Loucy (cell line): ENCODE measurements around the gene PGBD2.
"Not testable (repeated sequence)": the region's sequence is repeated elsewhere in the genome, so short reads cannot be mapped to it uniquely, and the experiment has no call there.

Experiments
- H2AFZ ChIP-seq: fragments of 200-600 bp; sonication (generic); 2 replicates; pipeline ENCODE4 v1.6.0; 2016; ENCODE audit warnings: antibody characterized with exemption, mild to moderate bottlenecking, low read length, moderate library complexity
- H3F3A ChIP-seq: fragments of 200-600 bp; 2 replicates; pipeline ENCODE4 v1.6.0; 2016; ENCODE audit warnings: antibody characterized with exemption, low read depth, mild to moderate bottlenecking
- H3K27me3 ChIP-seq: fragments of 200-600 bp; sonication (generic); 2 replicates; pipeline ENCODE4 v1.6.1; 2014; ENCODE audit warnings: low read length, mild to moderate bottlenecking; ENCODE audit not compliant: insufficient read depth, poor library complexity, severe bottlenecking
- H3K36me3 ChIP-seq: fragments of 200-600 bp; sonication (generic); 2 replicates; pipeline ENCODE4 v1.6.1; 2016; ENCODE audit warnings: low read length; ENCODE audit not compliant: insufficient read depth
- H3K4me1 ChIP-seq: fragments of 200-600 bp; sonication (generic); 2 replicates; pipeline ENCODE4 v1.5.1; 2014; ENCODE audit warnings: low read length, mild to moderate bottlenecking; ENCODE audit not compliant: insufficient read depth, poor library complexity, severe bottlenecking
- H3K4me2 ChIP-seq: fragments of 200-600 bp; sonication (generic); 2 replicates; pipeline ENCODE4 v1.6.0; 2014; ENCODE audit warnings: antibody characterized with exemption, low read length, low read depth, mild to moderate bottlenecking; ENCODE audit not compliant: poor library complexity, severe bottlenecking
- H3K4me3 ChIP-seq: fragments of 200-600 bp; sonication (generic); 2 replicates; pipeline ENCODE4 v1.5.1; 2014; ENCODE audit warnings: low read length, mild to moderate bottlenecking, mixed read lengths; ENCODE audit not compliant: poor library complexity, severe bottlenecking
- H3K79me2 ChIP-seq: fragments of 200-600 bp; sonication (generic); 2 replicates; pipeline ENCODE4 v1.6.1; 2014; ENCODE audit warnings: low read length; ENCODE audit not compliant: insufficient read depth
- H3K9ac ChIP-seq: fragments of 200-600 bp; sonication (generic); 2 replicates; pipeline ENCODE4 v1.6.0; 2014; ENCODE audit warnings: mild to moderate bottlenecking, low read depth, low read length, moderate library complexity; ENCODE audit not compliant: poor library complexity, severe bottlenecking
- H3K9me2 ChIP-seq: fragments of 200-600 bp; sonication (generic); replicated peaks from 2 replicates; pipeline ENCODE4 v1.6.1; 2016; ENCODE audit warnings: low read depth, low read length, mixed read lengths
- H3K9me3 ChIP-seq: fragments of 200-600 bp; sonication (generic); 2 replicates; pipeline ENCODE4 v1.6.1; 2014; ENCODE audit warnings: mild to moderate bottlenecking, antibody characterized with exemption, low read length, low read depth; ENCODE audit not compliant: insufficient read depth
- H4K20me1 ChIP-seq: fragments of 200-600 bp; sonication (generic); 2 replicates; pipeline ENCODE4 v1.6.0; 2014; ENCODE audit warnings: antibody characterized with exemption, low read length, mild to moderate bottlenecking; ENCODE audit not compliant: insufficient read depth, poor library complexity, severe bottlenecking
- CTCF ChIP-seq: fragments of 200-600 bp; sonication (generic); conservative IDR thresholded peaks from 2 replicates; pipeline ENCODE4 v1.5.1; 2014; ENCODE audit warnings: mild to moderate bottlenecking, antibody characterized with exemption, low read length
- EZH2phosphoT487 ChIP-seq: fragments of 200-600 bp; IDR thresholded peaks from 2 replicates; pipeline ENCODE4 v1.6.1; 2018; ENCODE audit warnings: antibody characterized with exemption, mild to moderate bottlenecking, moderate library complexity, borderline replicate concordance

The PGBD2 gene

DNA sequence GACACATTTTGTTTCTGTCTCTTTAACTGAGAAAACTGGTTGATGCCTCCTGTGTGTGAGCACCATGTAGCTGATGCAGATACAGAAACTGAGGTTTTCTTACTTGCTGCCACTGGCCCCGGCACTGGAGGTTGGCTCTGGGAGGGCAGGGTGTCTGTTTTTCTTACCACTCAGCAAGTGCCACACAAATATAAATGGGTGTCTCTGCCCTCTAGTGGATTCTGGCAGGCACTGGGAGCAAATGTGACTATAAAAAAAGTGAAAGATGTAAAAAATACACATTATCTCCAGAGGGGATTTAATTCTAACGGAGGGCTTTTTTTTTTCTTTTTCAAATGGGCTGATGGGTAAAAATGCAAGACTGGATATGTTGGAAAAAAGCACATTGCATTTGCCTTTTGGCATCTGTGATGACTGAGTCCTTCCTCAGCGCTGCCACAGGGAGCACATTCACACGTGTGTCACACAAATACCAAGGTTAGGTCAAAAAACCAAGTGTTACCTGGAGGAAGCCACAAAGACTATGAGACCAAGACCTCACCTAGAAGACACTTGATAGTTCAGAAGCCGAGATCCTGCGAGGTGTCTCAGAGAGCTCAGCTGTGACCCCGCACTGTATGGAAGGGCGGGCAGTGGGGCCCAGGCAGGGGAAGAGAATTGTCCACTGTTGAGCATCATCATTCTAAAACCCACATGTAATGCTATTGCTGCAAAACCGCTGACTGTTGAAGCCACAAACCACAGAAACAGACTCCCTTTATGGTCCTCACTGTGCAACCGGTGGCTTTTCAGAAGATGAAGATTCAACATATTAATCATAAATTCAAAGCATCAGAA lies 18.9 kb downstream of the PGBD2 start:
- Histone ChIP-seq H3K4me2 (peak overlapping the region; percentile 92), H3K9me2 (no peaks in the 10 kb centered on the region), H3K36me3 (no peaks in the 10 kb centered on the region), H3K9ac (peak overlapping the region; percentile 68), H3F3A (no peaks in the 10 kb centered on the region), H3K27me3 (no peaks in the 10 kb centered on the region), H4K20me1 (no peaks in the 10 kb centered on the region), H3K4me1 (peaks cover 69% of the 10 kb centered on the region), H2AFZ (no peak overlapping the region), H3K9me3 (no peaks in the 10 kb centered on the region), H3K79me2 (no peaks in the 10 kb centered on the region), H3K4me3 (peak overlapping the region; percentile 68)
- no peak for TF ChIP-seq EZH2phosphoT487
- peak; percentile 96 for TF ChIP-seq CTCF

GRCh38 chr1:248925859-248926258 lies 19.8 kb downstream of the PGBD2 start:
- not testable (repeated sequence) for H3K79me2 ChIP-seq, H3K27me3 ChIP-seq, H2AFZ ChIP-seq, H3K9me2 ChIP-seq, H3K36me3 ChIP-seq, H3F3A ChIP-seq, H4K20me1 ChIP-seq, H3K9me3 ChIP-seq
- Histone ChIP-seq H3K9ac (peak overlapping the region; percentile 68), H3K4me3 (peak overlapping the region; percentile 68), H3K4me2 (peak overlapping the region; percentile 92), H3K4me1 (peaks cover 71% of the 10 kb centered on the region)

DNA sequence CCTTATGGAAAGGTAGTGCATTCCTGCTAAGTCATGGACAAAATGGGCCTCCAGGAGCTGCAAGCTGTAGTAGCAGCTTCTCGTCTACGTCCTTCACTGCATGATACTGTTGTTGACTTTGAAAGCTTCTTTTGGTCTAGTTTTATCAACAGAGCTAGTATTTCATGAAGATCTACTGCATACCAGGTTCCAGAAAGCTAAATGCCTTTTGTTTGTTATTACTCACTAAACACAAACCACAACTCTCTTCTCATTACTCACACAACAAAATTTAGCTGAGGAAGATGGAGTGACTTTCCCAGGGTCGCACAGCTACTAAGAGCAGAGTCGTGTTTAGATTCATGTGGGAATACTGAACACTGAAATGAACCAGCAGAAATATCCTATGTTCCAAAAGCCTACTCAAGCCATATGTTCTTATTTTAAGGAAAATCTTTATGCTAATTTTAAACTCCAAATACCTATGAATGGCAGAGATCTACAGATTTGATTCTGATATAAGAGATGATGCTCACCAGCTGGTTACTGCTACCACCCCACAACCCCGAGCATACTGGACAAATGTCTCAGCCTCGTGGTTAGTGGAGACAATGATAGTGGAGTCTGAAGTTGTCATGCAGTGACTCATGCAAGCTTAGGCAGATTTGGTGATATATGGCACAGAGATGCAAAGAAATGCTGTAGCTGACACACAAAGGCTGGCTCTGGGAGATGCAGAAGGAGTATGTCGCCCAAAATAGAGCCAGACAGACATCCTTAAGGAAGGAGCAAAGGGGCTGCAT lies 20.6 kb downstream of the PGBD2 start:
- H3K4me2 ChIP-seq = peak overlapping the region; percentile 55
- H3K79me2 ChIP-seq = no peaks in the 10 kb centered on the region
- H3K27me3 ChIP-seq = no peaks in the 10 kb centered on the region
- no peak for TF ChIP-seq CTCF
- no peak for TF ChIP-seq EZH2phosphoT487
- no peaks in the 10 kb centered on the region for H3K36me3 ChIP-seq
- no peaks in the 10 kb centered on the region for H3K9me2 ChIP-seq
- no peaks in the 10 kb centered on the region for H4K20me1 ChIP-seq
- no peak overlapping the region for H2AFZ ChIP-seq
- no peak overlapping the region for H3K4me3 ChIP-seq
- H3K4me1 ChIP-seq = peaks cover 67% of the 10 kb centered on the region
- no peaks in the 10 kb centered on the region for H3K9me3 ChIP-seq
- no peaks in the 10 kb centered on the region for H3F3A ChIP-seq
- peak overlapping the region; percentile 68 for H3K9ac ChIP-seq

DNA sequence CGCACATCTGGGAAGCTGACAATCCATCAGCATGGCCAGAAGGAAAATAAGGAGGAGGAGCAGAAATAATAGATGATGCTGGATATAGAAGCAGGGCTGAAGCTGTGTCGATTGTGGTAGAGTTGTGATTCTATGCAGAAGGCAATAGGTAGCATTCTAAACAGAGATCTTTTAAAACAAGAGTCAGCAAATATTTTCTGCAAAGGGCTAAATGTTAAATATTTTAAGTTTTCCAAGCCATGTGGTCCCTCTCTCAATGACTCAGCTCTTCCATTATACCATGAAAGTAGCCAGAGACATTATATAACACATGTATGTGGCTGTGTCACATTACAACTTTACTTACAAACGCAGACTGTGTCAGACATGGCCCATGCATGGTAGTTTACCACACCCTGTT lies 21.2 kb downstream of the PGBD2 start:
- H3K9ac ChIP-seq = peak overlapping the region; percentile 68
- not testable (repeated sequence) for H3K36me3 ChIP-seq, H3K9me2 ChIP-seq, H3K79me2 ChIP-seq, H3K27me3 ChIP-seq, H3K9me3 ChIP-seq, H3F3A ChIP-seq, H4K20me1 ChIP-seq, H3K4me3 ChIP-seq
- 0 out of 2 replicates have a peak overlapping the region, but pooled peaks have one; percentile 1 for H2AFZ ChIP-seq
- peaks cover 67% of the 10 kb centered on the region for H3K4me1 ChIP-seq
- peak overlapping the region; percentile 55 for H3K4me2 ChIP-seq

GRCh38 chr1:248928122-248928521 lies 22.1 kb downstream of the PGBD2 start:
- not testable (repeated sequence) for H3K9me3 ChIP-seq, H3F3A ChIP-seq, H4K20me1 ChIP-seq, H3K36me3 ChIP-seq, H3K9me2 ChIP-seq, H3K27me3 ChIP-seq, H3K79me2 ChIP-seq
- peak overlapping the region; percentile 68 for H3K9ac ChIP-seq
- H3K4me1 ChIP-seq = peaks cover 65% of the 10 kb centered on the region
- peak overlapping the region; percentile 55 for H3K4me2 ChIP-seq
- H2AFZ ChIP-seq = peak overlapping the region; percentile 64
- peak overlapping the region; percentile 7 for H3K4me3 ChIP-seq
